Measurements from ENCODE around the gene FLOT2. TPM values are rescaled to one million over a fixed set of nuclear protein-coding genes. Genes with fewer than 3 reads are reported as not detected.
"Not testable (repeated sequence)": the region's sequence is repeated elsewhere in the genome, so short reads cannot be mapped to it uniquely, and the experiment has no call there.

Gene FLOT2
- total and polyA plus RNA-seq, 3 experiments from 2014 or later = 113 to 268 (median 115) TPM

DNA sequence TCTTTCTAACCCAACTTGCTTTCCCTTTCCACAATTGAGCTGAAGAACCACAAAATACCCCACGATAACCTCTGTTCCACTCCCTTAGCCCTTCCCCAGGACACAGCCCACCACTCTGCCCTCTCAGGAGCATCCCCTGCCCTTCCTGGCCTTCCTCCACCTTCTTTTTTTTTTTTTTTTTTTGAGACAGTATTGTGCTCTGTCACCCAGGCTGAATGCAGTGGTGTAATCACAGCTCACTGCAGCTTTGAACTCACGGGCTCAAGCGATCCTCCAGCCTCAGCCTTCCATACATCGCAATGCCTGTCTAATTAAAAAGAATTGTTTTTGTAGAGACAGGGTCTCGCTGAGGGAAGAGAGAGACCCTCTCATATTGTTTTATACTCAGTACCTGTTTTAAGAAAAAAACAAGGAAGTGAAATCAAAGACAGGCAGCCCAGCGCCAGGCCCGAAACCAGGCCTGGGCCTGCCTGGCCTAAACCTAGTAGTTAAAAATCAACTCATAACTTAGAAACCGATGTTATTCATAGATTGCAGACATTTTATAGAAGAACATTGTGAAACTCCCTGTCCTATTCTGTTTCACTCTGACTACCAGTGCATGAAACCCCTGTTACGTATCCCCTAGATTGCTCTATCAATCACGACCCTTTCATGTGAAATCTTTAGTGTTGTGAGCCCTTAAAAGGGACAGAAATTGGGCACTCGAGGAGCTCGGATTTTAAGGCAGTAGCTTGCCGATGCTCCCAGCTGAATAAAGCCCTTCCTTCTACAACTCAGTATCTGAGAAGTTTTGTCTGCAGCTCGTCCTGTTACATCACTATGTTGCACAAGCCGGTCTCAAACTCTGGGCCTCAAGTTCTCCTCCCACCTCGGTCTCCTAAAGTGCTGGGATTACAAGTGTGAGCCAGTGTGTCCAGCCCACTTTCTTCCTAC lies 4.0 kb downstream of the FLOT2 start:
- Histone ChIP-seq H3K4me1 (ENCODE audit: insufficient read depth, low read length) (peaks cover 64% of the 10 kb centered on the region), H3K4me3 (ENCODE audit: low read length) (peak overlapping the region; percentile 48), H3K27ac (ENCODE audit: low read depth, low read length) (peak overlapping the region; percentile 41)
- DNase-seq = peak in 1 of 5 donors; percentile 41
- CTCF ChIA-PET = interaction anchor here (0.9 to 1.8 kb wide), 5 partner anchors 9 to 167 kb away, joined by 3 to 7 read pairs (median 4); partner anchors contain the start of gene TLCD1
- H3K36me3 Mint-ChIP-seq = peaks cover 0 to 49% (median 8%) of the 10 kb centered on the region in 3 donors
- not testable (repeated sequence) for H3K27me3 ChIP-seq (ENCODE audit: insufficient read depth, low read length, poor library complexity, severe bottlenecking); H3K36me3 ChIP-seq (ENCODE audit: insufficient read depth, low read length); H3K9me3 ChIP-seq (ENCODE audit: low read length); H3K27me3 Mint-ChIP-seq; H3K9me3 Mint-ChIP-seq
- POLR2A ChIA-PET = interaction anchor here (0.6 to 1.5 kb wide), 4 partner anchors 9 to 57 kb away, joined by 4 to 7 read pairs (median 5); partner anchors contain the start of genes DHRS13 and FAM222B
- H3K27ac Mint-ChIP-seq = peak overlapping the region; percentile 93 to 98 (median 97)
- peaks cover 56 to 75% (median 68%) of the 10 kb centered on the region in 3 donors for H3K4me1 Mint-ChIP-seq
- peak overlapping the region; percentile 71 to 88 (median 78) for H3K4me3 Mint-ChIP-seq

DNA sequence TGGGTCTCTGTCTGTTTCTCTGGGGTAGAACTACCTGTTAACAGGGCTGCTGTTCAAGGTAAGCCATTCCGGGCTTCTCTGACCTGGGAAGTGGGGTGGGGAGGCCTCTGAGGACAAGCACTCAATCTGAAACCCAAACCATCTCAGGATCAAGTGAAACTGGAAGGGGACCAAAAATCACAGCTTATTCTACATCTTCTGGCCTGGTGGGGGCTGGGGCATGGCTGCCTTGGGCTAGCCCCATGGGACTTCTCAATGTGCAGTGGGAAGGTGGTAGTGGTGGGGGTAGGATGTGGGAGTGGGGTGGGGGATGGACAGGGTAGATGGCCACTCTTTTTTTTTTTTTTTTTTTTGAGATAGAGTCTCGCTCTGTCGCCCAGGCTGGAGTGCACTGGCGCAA lies 5.5 kb downstream of the FLOT2 start:
- H3K36me3 Mint-ChIP-seq = peaks cover 0 to 54% (median 8%) of the 10 kb centered on the region in 3 donors
- H3K27me3 Mint-ChIP-seq = no peaks in the 10 kb centered on the region
- Histone ChIP-seq H3K9me3 (ENCODE audit: low read length) (no peaks in the 10 kb centered on the region), H3K4me1 (ENCODE audit: insufficient read depth, low read length) (peaks cover 56% of the 10 kb centered on the region), H3K27me3 (ENCODE audit: insufficient read depth, low read length, poor library complexity, severe bottlenecking) (no peaks in the 10 kb centered on the region), H3K27ac (ENCODE audit: low read depth, low read length) (no peak overlapping the region), H3K4me3 (ENCODE audit: low read length) (no peak overlapping the region), H3K36me3 (ENCODE audit: insufficient read depth, low read length) (peaks cover 10% of the 10 kb centered on the region)
- peak overlapping the region in 2 of 7 donors; percentile 2 to 36 for H3K4me3 Mint-ChIP-seq
- H3K9me3 Mint-ChIP-seq = no peaks in the 10 kb centered on the region
- peaks cover 51 to 73% (median 61%) of the 10 kb centered on the region in 3 donors for H3K4me1 Mint-ChIP-seq
- ChIA-PET CTCF (interaction anchor here (1.5 to 1.8 kb wide), 2 partner anchors 10 to 129 kb away, joined by 4 to 5 read pairs; partner anchors contain the start of gene DHRS13), POLR2A (interaction anchor here (0.6 to 1.5 kb wide), 2 partner anchors 10 to 230 kb away, joined by 3 to 6 read pairs; partner anchors contain the start of genes DHRS13 and SUPT6H)
- peak overlapping the region in 6 of 8 donors; percentile 50 to 83 (median 80) for H3K27ac Mint-ChIP-seq
- no peak for DNase-seq

DNA sequence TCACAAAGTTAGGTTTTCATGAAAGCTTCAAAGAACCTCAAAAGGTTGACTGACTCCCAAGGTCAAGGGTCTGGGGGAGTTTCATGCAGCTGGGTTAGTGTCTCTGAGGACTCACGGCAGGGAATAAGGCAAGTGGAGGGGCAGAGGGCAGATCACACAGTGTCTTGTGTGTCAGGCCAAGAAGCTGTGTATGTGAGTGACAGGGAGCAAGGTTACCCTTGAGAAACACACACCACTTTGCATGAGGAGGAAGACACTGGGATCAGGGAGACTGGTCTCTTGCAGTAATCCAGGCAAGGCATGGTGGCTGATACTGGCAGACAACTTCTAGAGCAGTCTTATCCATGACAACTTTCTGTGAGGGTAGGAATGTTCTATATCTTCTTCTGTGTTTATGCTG lies 6.3 kb downstream of the FLOT2 start:
- peaks cover 52% of the 10 kb centered on the region for H3K4me1 ChIP-seq (ENCODE audit: insufficient read depth, low read length)
- Mint-ChIP-seq H3K36me3 (peaks cover 0 to 51% (median 8%) of the 10 kb centered on the region in 3 donors), H3K4me1 (peaks cover 43 to 68% (median 53%) of the 10 kb centered on the region in 3 donors), H3K27ac (peak overlapping the region; percentile 34 to 91 (median 80)), H3K27me3 (no peaks in the 10 kb centered on the region), H3K9me3 (no peaks in the 10 kb centered on the region), H3K4me3 (peak overlapping the region in 1 of 7 donors; percentile 20)
- CTCF ChIA-PET = interaction anchor here (1.4 to 1.8 kb wide), 2 partner anchors 12 to 128 kb away, joined by 5 to 6 read pairs; partner anchors contain the start of gene DHRS13
- no peaks in the 10 kb centered on the region for H3K9me3 ChIP-seq (ENCODE audit: low read length)
- H3K36me3 ChIP-seq (ENCODE audit: insufficient read depth, low read length) = peaks cover 18% of the 10 kb centered on the region
- POLR2A ChIA-PET = no interaction called here
- no peak overlapping the region for H3K4me3 ChIP-seq (ENCODE audit: low read length)
- H3K27ac ChIP-seq (ENCODE audit: low read depth, low read length) = no peak overlapping the region
- no peaks in the 10 kb centered on the region for H3K27me3 ChIP-seq (ENCODE audit: insufficient read depth, low read length, poor library complexity, severe bottlenecking)
- DNase-seq = no peak

DNA sequence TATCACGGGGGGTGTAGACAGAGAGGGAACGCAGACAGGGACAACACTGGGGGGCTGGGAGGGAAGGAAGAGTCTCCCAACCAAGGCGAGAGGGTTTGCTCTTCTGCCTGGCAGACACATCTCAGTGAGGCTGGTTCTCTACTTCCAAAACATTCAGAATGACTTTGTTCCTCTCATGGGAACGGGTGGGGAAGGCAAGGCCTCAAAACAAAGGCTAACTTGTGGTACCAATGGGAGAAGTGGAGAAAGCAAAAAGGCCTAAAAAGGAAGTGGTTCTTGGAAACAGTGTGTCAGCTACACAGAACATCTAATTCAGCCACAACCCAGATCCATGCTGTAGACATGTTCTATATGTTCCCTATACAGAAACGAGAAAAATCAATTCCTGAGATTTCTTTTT lies 7.5 kb downstream of the FLOT2 start:
- H3K36me3 Mint-ChIP-seq = peaks cover 6 to 57% (median 6%) of the 10 kb centered on the region in 3 donors
- peaks cover 35 to 64% (median 48%) of the 10 kb centered on the region in 3 donors for H3K4me1 Mint-ChIP-seq
- H3K4me3 Mint-ChIP-seq = no peak overlapping the region
- POLR2A ChIA-PET = no interaction called here
- Histone ChIP-seq H3K36me3 (ENCODE audit: insufficient read depth, low read length) (peaks cover 26% of the 10 kb centered on the region), H3K4me1 (ENCODE audit: insufficient read depth, low read length) (peaks cover 42% of the 10 kb centered on the region), H3K4me3 (ENCODE audit: low read length) (no peak overlapping the region), H3K27ac (ENCODE audit: low read depth, low read length) (no peak overlapping the region), H3K9me3 (ENCODE audit: low read length) (no peaks in the 10 kb centered on the region), H3K27me3 (ENCODE audit: insufficient read depth, low read length, poor library complexity, severe bottlenecking) (no peaks in the 10 kb centered on the region)
- no peaks in the 10 kb centered on the region for H3K27me3 Mint-ChIP-seq
- H3K9me3 Mint-ChIP-seq = no peaks in the 10 kb centered on the region
- CTCF ChIA-PET = interaction anchor here (1.4 kb wide), 1 partner anchor 13 kb away, joined by 6 read pairs; the partner anchor contains the start of gene DHRS13
- peak overlapping the region in 2 of 8 donors; percentile 12 to 46 for H3K27ac Mint-ChIP-seq
- DNase-seq = no peak

DNA sequence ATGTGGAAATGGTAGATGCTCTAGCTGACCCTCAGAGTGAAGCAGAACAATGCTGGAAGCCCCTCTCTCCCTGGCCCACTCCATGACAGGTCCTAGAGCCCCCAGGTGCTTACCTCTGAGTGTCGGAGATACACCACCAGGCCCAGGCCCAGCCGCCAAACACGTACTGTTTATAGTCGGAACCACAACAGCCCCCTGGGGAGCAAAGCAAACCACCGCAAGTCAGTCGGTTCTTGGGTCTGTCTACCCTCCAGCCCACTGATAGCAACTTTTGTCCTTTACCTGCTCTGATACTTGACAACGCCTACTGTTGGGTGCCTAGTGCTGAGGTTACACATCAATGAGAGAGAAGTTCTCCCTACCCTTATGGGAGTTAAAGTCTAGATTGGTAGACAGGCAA lies 8.7 kb downstream of the FLOT2 start:
- Histone ChIP-seq H3K9me3 (ENCODE audit: low read length) (no peaks in the 10 kb centered on the region), H3K27ac (ENCODE audit: low read depth, low read length) (no peak overlapping the region), H3K4me3 (ENCODE audit: low read length) (no peak overlapping the region), H3K36me3 (ENCODE audit: insufficient read depth, low read length) (peaks cover 35% of the 10 kb centered on the region), H3K27me3 (ENCODE audit: insufficient read depth, low read length, poor library complexity, severe bottlenecking) (no peaks in the 10 kb centered on the region), H3K4me1 (ENCODE audit: insufficient read depth, low read length) (peaks cover 38% of the 10 kb centered on the region)
- no peaks in the 10 kb centered on the region for H3K9me3 Mint-ChIP-seq
- peaks cover 6 to 69% (median 8%) of the 10 kb centered on the region in 3 donors for H3K36me3 Mint-ChIP-seq
- no peak for DNase-seq
- ChIA-PET CTCF (no interaction called here), POLR2A (no interaction called here)
- H3K4me3 Mint-ChIP-seq = no peak overlapping the region
- no peaks in the 10 kb centered on the region for H3K27me3 Mint-ChIP-seq
- peak overlapping the region in 2 of 8 donors; percentile 35 to 47 for H3K27ac Mint-ChIP-seq
- peaks cover 35 to 60% (median 46%) of the 10 kb centered on the region in 3 donors for H3K4me1 Mint-ChIP-seq

DNA sequence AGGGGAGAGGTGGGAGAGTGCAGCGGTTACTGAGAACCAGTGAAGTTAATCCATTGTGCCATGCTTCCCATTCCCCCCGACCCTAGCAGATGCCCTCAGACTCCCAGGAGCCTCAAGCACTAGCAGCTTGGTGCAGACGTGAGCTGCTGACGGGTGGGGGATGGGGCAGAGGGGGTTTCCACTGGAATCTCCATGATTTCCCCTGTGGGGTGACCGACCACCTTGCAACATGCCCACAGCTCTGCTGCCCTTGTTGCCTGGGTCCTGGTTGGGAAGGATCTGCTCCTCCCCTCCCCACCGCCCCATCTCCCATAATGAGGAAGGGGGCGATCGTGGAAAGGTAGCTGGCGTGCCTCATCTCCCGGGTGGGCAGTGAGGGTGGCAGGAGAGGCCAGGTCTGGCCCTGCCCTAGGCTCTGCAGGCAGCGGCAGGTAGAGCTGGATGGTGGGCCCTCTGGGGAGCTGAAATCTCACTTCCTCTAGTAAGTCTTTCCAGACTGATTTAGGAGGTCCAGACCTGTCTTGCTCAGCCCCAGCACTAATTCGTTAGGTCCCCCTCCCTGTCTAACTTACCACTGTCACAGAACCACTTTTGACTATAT lies 9.6 kb downstream of the FLOT2 start:
- peaks cover 30% of the 10 kb centered on the region for H3K4me1 ChIP-seq (ENCODE audit: insufficient read depth, low read length)
- H3K27ac ChIP-seq (ENCODE audit: low read depth, low read length) = no peak overlapping the region
- CTCF ChIA-PET = interaction anchor here (1.7 kb wide), 1 partner anchor 14 kb away, joined by 5 read pairs; the partner anchor contains the start of gene DHRS13
- Mint-ChIP-seq H3K4me3 (no peak overlapping the region), H3K27me3 (no peaks in the 10 kb centered on the region), H3K27ac (peak overlapping the region in 1 of 8 donors; percentile 38), H3K4me1 (peaks cover 26 to 51% (median 37%) of the 10 kb centered on the region in 3 donors), H3K9me3 (no peaks in the 10 kb centered on the region), H3K36me3 (peaks cover 6 to 69% (median 8%) of the 10 kb centered on the region in 3 donors)
- no peaks in the 10 kb centered on the region for H3K9me3 ChIP-seq (ENCODE audit: low read length)
- POLR2A ChIA-PET = no interaction called here
- DNase-seq = no peak
- peaks cover 42% of the 10 kb centered on the region for H3K36me3 ChIP-seq (ENCODE audit: insufficient read depth, low read length)
- H3K4me3 ChIP-seq (ENCODE audit: low read length) = no peak overlapping the region
- no peaks in the 10 kb centered on the region for H3K27me3 ChIP-seq (ENCODE audit: insufficient read depth, low read length, poor library complexity, severe bottlenecking)

DNA sequence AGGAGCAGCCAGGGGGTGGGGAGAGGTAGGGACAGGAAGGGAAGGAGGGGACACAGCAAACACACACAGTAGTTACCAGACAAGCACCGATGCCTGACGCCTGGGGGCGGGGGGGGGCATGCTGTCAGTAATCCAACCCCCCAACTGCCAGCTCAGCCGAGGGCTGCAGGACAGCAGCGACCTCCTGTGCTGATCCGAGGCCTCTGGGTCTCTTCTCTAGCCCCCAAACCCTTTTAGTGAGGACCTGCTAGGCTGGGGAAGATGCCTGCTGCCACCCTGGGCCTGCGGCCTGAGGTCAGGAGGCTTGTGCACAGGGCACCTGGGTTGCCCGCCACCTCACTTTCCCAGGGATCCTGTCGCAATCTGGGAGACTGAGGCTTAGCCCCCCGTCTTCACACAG lies 11.6 kb downstream of the FLOT2 start:
- Histone ChIP-seq H3K4me3 (ENCODE audit: low read length) (no peak overlapping the region), H3K9me3 (ENCODE audit: low read length) (no peaks in the 10 kb centered on the region), H3K27ac (ENCODE audit: low read depth, low read length) (no peak overlapping the region), H3K4me1 (ENCODE audit: insufficient read depth, low read length) (peaks cover 10% of the 10 kb centered on the region), H3K36me3 (ENCODE audit: insufficient read depth, low read length) (peaks cover 61% of the 10 kb centered on the region), H3K27me3 (ENCODE audit: insufficient read depth, low read length, poor library complexity, severe bottlenecking) (no peaks in the 10 kb centered on the region)
- Mint-ChIP-seq H3K4me3 (no peak overlapping the region), H3K9me3 (no peaks in the 10 kb centered on the region), H3K4me1 (peaks cover 11 to 34% (median 20%) of the 10 kb centered on the region in 3 donors), H3K27ac (peak overlapping the region in 2 of 8 donors; percentile 47 to 88), H3K36me3 (peaks cover 3 to 77% (median 8%) of the 10 kb centered on the region in 3 donors), H3K27me3 (no peaks in the 10 kb centered on the region)
- no peak for DNase-seq
- ChIA-PET POLR2A (no interaction called here), CTCF (no interaction called here)
